Osteoblast (primary cell): ENCODE measurements around the gene COMMD8. TPM values are rescaled to one million over a fixed set of nuclear protein-coding genes. Genes with fewer than 3 reads are reported as not detected.

Experiments
- DNase-seq: peaks from one replicate; pipeline ENCODE4 v3.0.0; 2011; ENCODE audit warnings: low spot score, mixed read lengths; ENCODE audit not compliant: insufficient read length; ENCODE audit errors: missing footprints
- H2AFZ ChIP-seq: 2 replicates; pipeline ENCODE4 v1.6.0; 2011; ENCODE audit warnings: mild to moderate bottlenecking, low read length
- H3K27ac ChIP-seq: 2 replicates; pipeline ENCODE4 v1.5.1; 2011; ENCODE audit warnings: mild to moderate bottlenecking, low read depth, low read length, moderate library complexity
- H3K27me3 ChIP-seq: 2 replicates; pipeline ENCODE4 v1.6.0; 2012; ENCODE audit warnings: mild to moderate bottlenecking, control low read depth, inconsistent platforms, low read length, moderate library complexity; ENCODE audit not compliant: insufficient read depth
- H3K36me3 ChIP-seq: 2 replicates; pipeline ENCODE4 v1.5.1; 2011; ENCODE audit warnings: mild to moderate bottlenecking, low read length, control low read depth, moderate library complexity; ENCODE audit not compliant: insufficient read depth
- H3K4me1 ChIP-seq: 2 replicates; pipeline ENCODE4 v1.5.1; 2011; ENCODE audit warnings: mild to moderate bottlenecking, low read length, control low read depth, moderate library complexity; ENCODE audit not compliant: insufficient read depth
- H3K4me2 ChIP-seq: 2 replicates; pipeline ENCODE4 v1.6.0; 2011; ENCODE audit warnings: mild to moderate bottlenecking, low read length; ENCODE audit not compliant: insufficient read depth
- H3K4me3 ChIP-seq: fragments of 200-600 bp; sonication (generic); 3 replicates; pipeline ENCODE4 v1.5.1; 2012; ENCODE audit warnings: mild to moderate bottlenecking, low read length, inconsistent platforms; ENCODE audit not compliant: insufficient read depth
- H3K79me2 ChIP-seq: 2 replicates; pipeline ENCODE4 v1.6.0; 2012; ENCODE audit warnings: mild to moderate bottlenecking, low read length, control low read depth, inconsistent platforms; ENCODE audit not compliant: insufficient read depth
- H3K9me3 ChIP-seq: 2 replicates; pipeline ENCODE4 v1.5.1; 2011; ENCODE audit warnings: low read depth, low read length, control low read depth
- H4K20me1 ChIP-seq: 2 replicates; pipeline ENCODE4 v1.6.0; 2012; ENCODE audit warnings: mild to moderate bottlenecking, low read length, control low read depth; ENCODE audit not compliant: insufficient read depth
- total RNA-seq: library from RNA; depleted of rRNA; stranded (reverse); fragments of >200 nt; gene quantifications from 2 replicates; pipeline ENCODE4 v1.2.3, GENCODE V29; 2012
- TF ChIP-seq, protein P1 (sequence below): IDR thresholded peaks from 2 replicates; pipeline ENCODE4 v1.5.1; 2011; ENCODE audit warnings: mild to moderate bottlenecking, low read depth, low read length, moderate library complexity; ENCODE audit errors: extremely low read depth

Gene COMMD8
- total RNA-seq, 1 donor, result 30.8 TPM

DNA sequence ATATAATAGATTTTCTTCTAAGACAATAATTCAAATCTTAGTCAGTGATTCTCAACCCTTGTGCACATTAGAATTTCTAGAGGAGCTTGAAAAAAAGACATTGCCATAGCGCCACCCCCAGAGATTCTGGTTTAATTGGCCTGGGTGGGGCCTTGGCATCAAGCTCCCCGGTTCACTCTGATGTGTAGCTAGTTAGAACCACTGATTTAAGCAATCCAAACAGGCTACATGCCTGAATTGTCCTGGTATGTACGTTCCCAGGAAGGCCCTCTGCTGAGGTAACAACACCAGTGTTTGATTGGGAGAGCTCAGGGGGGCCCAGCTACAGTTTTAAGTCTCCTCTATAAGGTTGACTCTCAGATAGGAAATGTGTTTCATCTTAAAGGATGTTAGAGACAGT is 20.2 kb upstream of the COMMD8 start:
- H3K27ac ChIP-seq, result no peak overlapping the region
- H3K36me3 ChIP-seq, result no peaks in the 10 kb centered on the region
- H2AFZ ChIP-seq, result peak overlapping the region; percentile 71
- H3K9me3 ChIP-seq, result no peaks in the 10 kb centered on the region
- DNase-seq, result no peak
- no peaks in the 10 kb centered on the region for H3K27me3 ChIP-seq
- H3K4me1 ChIP-seq, result peaks cover 13% of the 10 kb centered on the region
- H3K4me3 ChIP-seq, result no peak overlapping the region
- peaks cover 26% of the 10 kb centered on the region for H3K79me2 ChIP-seq
- no peak overlapping the region for H3K4me2 ChIP-seq
- no peaks in the 10 kb centered on the region for H4K20me1 ChIP-seq
- TF ChIP-seq, protein P1, sequence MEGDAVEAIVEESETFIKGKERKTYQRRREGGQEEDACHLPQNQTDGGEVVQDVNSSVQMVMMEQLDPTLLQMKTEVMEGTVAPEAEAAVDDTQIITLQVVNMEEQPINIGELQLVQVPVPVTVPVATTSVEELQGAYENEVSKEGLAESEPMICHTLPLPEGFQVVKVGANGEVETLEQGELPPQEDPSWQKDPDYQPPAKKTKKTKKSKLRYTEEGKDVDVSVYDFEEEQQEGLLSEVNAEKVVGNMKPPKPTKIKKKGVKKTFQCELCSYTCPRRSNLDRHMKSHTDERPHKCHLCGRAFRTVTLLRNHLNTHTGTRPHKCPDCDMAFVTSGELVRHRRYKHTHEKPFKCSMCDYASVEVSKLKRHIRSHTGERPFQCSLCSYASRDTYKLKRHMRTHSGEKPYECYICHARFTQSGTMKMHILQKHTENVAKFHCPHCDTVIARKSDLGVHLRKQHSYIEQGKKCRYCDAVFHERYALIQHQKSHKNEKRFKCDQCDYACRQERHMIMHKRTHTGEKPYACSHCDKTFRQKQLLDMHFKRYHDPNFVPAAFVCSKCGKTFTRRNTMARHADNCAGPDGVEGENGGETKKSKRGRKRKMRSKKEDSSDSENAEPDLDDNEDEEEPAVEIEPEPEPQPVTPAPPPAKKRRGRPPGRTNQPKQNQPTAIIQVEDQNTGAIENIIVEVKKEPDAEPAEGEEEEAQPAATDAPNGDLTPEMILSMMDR, result no peak

DNA sequence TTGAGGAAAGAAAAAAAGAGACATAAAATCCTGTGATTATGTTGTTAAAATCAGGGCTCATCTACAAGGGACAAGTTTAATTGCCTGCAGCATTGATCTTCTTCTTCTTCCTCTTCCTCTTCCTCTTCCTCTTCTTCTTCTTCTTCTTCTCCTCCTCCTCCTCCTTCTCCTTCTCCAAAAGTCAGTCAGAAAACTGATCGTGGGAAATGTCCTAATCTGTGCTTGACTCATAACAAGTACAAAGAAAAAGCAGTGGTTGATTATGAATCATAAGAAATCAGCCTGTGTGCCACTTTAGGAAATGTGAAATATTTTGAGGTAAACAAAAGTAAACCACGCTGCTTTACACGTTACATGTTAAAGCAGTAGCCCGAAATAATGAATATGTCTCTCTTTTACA is 18.8 kb upstream of the COMMD8 start:
- no peaks in the 10 kb centered on the region for H3K9me3 ChIP-seq
- H3K27me3 ChIP-seq, result no peaks in the 10 kb centered on the region
- no peak overlapping the region for H3K4me3 ChIP-seq
- peaks cover 17% of the 10 kb centered on the region for H3K79me2 ChIP-seq
- H3K4me2 ChIP-seq, result peak overlapping the region; percentile 54
- peaks cover 10% of the 10 kb centered on the region for H3K4me1 ChIP-seq
- no peaks in the 10 kb centered on the region for H3K36me3 ChIP-seq
- H4K20me1 ChIP-seq, result no peaks in the 10 kb centered on the region
- peak; percentile 76 for DNase-seq
- H2AFZ ChIP-seq, result no peak overlapping the region
- H3K27ac ChIP-seq, result peak overlapping the region; percentile 54
- TF ChIP-seq, protein P1, result no peak

DNA sequence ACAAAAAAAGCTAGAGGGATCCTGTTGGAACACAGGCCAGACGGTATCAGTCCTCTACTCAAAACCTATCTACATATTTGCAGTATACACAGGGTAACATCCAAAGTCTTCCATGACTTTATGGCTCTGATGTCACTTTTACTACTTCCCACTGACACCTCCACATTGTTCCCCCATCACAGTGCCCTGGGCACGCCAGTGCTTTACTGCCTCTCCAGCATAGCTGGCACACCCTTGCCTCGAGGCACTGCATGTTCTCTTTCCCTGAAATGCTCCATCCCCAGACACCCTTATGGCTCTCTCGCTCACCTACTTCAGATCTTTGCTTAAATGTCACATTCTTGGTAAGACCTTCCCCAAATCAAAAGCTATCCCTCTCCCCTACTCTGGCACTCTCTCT is 15.3 kb upstream of the COMMD8 start:
- Histone ChIP-seq H3K27ac (no peak overlapping the region), H3K4me2 (no peak overlapping the region), H3K4me1 (peaks cover 5% of the 10 kb centered on the region), H3K36me3 (no peaks in the 10 kb centered on the region), H3K9me3 (no peaks in the 10 kb centered on the region), H2AFZ (no peak overlapping the region), H3K27me3 (no peaks in the 10 kb centered on the region), H4K20me1 (no peaks in the 10 kb centered on the region), H3K79me2 (no peaks in the 10 kb centered on the region), H3K4me3 (no peak overlapping the region)
- TF ChIP-seq, protein P1, result no peak
- DNase-seq, result no peak

DNA sequence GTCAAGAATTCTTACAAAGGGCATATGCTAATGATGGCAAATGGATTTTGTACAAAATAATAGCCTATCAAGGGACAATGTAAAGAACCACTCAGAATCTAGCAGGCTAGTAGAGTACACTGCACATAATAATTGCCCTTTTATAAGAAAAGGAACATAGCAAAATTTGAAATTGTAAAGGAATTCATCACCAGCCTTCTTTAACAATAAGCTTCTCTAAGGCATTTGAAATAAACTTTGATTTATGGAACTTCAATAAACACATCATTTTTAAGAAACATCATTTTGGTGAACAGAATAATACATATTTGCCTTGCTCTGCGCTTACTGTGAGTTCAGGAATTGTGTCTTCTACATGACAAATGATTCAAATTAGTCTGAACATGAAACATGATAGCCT is 11.9 kb upstream of the COMMD8 start:
- DNase-seq, result no peak
- H3K4me1 ChIP-seq, result peaks cover 4% of the 10 kb centered on the region
- TF ChIP-seq, protein P1, result no peak

More for the DNA sequence above, 11.9 kb upstream of the COMMD8 start:
- Histone ChIP-seq H3K9me3 (no peaks in the 10 kb centered on the region), H3K27ac (no peak overlapping the region), H3K36me3 (no peaks in the 10 kb centered on the region), H3K79me2 (no peaks in the 10 kb centered on the region), H3K27me3 (no peaks in the 10 kb centered on the region), H2AFZ (no peak overlapping the region), H3K4me3 (no peak overlapping the region), H4K20me1 (no peaks in the 10 kb centered on the region), H3K4me2 (no peak overlapping the region)
